ENCODE results near the gene VMAC. TPM values are rescaled to one million over a fixed set of nuclear protein-coding genes. Genes with fewer than 3 reads are reported as not detected.

Gene VMAC
- total and polyA plus RNA-seq, 2 of the 8 experiments (the other 6 are each of a cell fraction or from before 2014, with no cell fraction given) = 1.3 to 2.2 TPM

DNA sequence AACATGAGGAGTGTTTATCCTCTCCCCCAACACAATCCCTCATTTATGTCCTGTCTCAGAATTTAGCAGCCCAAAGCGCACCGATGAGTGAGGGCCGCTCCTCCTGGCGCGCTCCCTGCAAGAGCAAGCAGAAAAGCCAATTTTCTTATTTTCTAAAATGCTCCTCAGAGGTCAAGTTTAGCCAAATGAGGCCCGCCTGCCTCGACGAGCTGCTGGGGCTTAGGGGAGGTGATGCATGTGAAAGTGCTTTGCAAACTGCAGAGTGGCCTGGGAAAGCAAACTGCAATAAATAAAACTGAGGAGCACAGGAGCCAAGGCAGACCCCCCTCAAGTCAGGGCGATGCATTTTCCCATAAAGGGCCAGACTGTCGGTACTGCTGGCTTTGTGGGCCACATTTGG, 38.4 kb downstream of the VMAC start:
- H3K27ac ChIP-seq (ENCODE audit: low read depth, low read length) = no peak overlapping the region
- H2AFZ ChIP-seq (ENCODE audit: low read length) = no peak overlapping the region
- TF ChIP-seq, protein P1, sequence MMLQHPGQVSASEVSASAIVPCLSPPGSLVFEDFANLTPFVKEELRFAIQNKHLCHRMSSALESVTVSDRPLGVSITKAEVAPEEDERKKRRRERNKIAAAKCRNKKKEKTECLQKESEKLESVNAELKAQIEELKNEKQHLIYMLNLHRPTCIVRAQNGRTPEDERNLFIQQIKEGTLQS (IDR thresholded peaks at IDR 0.05; ENCODE audit: insufficient read depth, low read depth, low read length) = no peak
- no peak for TF ChIP-seq SP2 (IDR thresholded peaks at IDR 0.05; ENCODE audit: low read length)
- TF ChIP-seq CBX8 (IDR thresholded peaks at IDR 0.05; ENCODE audit: borderline replicate concordance, low read depth, low read length) = no peak
- TF ChIP-seq NANOG (IDR thresholded peaks at IDR 0.05; ENCODE audit: insufficient read depth, low read depth, low read length, poor library complexity, severe bottlenecking) = no peak
- no peak for TF ChIP-seq TEAD4 (IDR thresholded peaks at IDR 0.05; ENCODE audit: low read depth, low read length)
- TF ChIP-seq, protein P2, sequence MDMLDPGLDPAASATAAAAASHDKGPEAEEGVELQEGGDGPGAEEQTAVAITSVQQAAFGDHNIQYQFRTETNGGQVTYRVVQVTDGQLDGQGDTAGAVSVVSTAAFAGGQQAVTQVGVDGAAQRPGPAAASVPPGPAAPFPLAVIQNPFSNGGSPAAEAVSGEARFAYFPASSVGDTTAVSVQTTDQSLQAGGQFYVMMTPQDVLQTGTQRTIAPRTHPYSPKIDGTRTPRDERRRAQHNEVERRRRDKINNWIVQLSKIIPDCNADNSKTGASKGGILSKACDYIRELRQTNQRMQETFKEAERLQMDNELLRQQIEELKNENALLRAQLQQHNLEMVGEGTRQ (IDR thresholded peaks at IDR 0.05; ENCODE audit: low read length) = no peak
- no peak for TF ChIP-seq SIN3A (conservative IDR thresholded peaks at IDR 0.05 in 1 of 2, IDR thresholded peaks at IDR 0.05 in 1 of 2; ENCODE audit: low read depth in 1 of 2, low read length in 2 of 2)
- no peak for TF ChIP-seq ZNF274 (IDR thresholded peaks at IDR 0.05; ENCODE audit: borderline replicate concordance, extremely low read depth, low read length)
- no peak for TF ChIP-seq TCF12 (IDR thresholded peaks at IDR 0.05; ENCODE audit: low read depth, low read length)

More for the DNA sequence above, 38.4 kb downstream of the VMAC start:
- Histone ChIP-seq H3K9me3 (ENCODE audit: insufficient read depth in 2 of 2, low read depth in 1 of 2, low read length in 1 of 2) (no peaks in the 10 kb centered on the region), H4K20me1 (replicated peaks in 1 of 2; ENCODE audit: control insufficient read depth in 1 of 2, insufficient read depth in 2 of 2, low read length in 2 of 2) (peaks cover 30 to 31% of the 10 kb centered on the region in 2 experiments), H2BK5ac (ENCODE audit: low read depth, low read length) (0 out of 2 replicates have a peak overlapping the region, but pooled peaks have one; percentile 24), H3K4me1 (replicated peaks in 1 of 4; ENCODE audit: control insufficient read depth in 3 of 4, insufficient read depth in 4 of 4, low read length in 3 of 4) (peaks cover 0 to 1% (median 0%) of the 10 kb centered on the region in 4 experiments; a peak in 3 of 7 replicates), H3K4me3 (ENCODE audit: extremely low read depth in 1 of 4, insufficient read depth in 2 of 4, low read depth in 3 of 4, low read length in 4 of 4) (no peak overlapping the region), H3K4me2 (ENCODE audit: insufficient read depth in 1 of 2, low read depth in 2 of 2, low read length in 2 of 2) (no peak overlapping the region), H2BK12ac (ENCODE audit: low read depth, low read length) (no peak overlapping the region), H2BK20ac (ENCODE audit: low read length) (no peak overlapping the region), H3K27me3 (replicated peaks in 1 of 4; ENCODE audit: control insufficient read depth in 3 of 4, extremely low read depth in 1 of 4, insufficient read depth in 3 of 4, low read length in 3 of 4) (no peaks in the 10 kb centered on the region), H3K79me2 (ENCODE audit: control insufficient read depth in 1 of 2, insufficient read depth in 2 of 2, low read length in 2 of 2) (peaks cover 0 to 57% of the 10 kb centered on the region in 2 experiments; a peak in 3 of 4 replicates), H3K4ac (replicated peaks; ENCODE audit: insufficient read length, low read depth, low read length) (no peak overlapping the region), H3K23me2 (ENCODE audit: low read depth, low read length) (no peaks in the 10 kb centered on the region), H3K36me3 (ENCODE audit: control insufficient read depth in 2 of 4, insufficient read depth in 4 of 4, low read length in 3 of 4) (peaks cover 0 to 23% (median 9%) of the 10 kb centered on the region in 4 experiments; a peak in 5 of 8 replicates), H2BK120ac (replicated peaks; ENCODE audit: low read depth, low read length) (no peak overlapping the region), H2AK5ac (ENCODE audit: low read depth, low read length) (no peak overlapping the region), H3K79me1 (ENCODE audit: low read depth, low read length) (peaks cover 21% of the 10 kb centered on the region), H3K56ac (replicated peaks; ENCODE audit: insufficient read length, low read depth, low read length) (no peak overlapping the region), H3K18ac (ENCODE audit: extremely low read depth, low read length) (no peak overlapping the region), H2BK15ac (ENCODE audit: low read length) (no peak overlapping the region), H3K9ac (replicated peaks in 1 of 4; ENCODE audit: extremely low read depth in 1 of 4, low read depth in 3 of 4, low read length in 3 of 4) (no peak overlapping the region), H4K8ac (ENCODE audit: extremely low read depth, insufficient read depth, low read length) (no peak overlapping the region), H3K14ac (ENCODE audit: insufficient read length) (no peak overlapping the region), H4K5ac (ENCODE audit: insufficient read length, low read depth, low read length) (no peak overlapping the region), H4K91ac (replicated peaks; ENCODE audit: insufficient read length, low read length) (no peak overlapping the region), H3K23ac (ENCODE audit: insufficient read length) (no peak overlapping the region)
- FAIRE-seq (no peak), DNase-seq (ENCODE audit: low read depth in 1 of 2, low spot score in 2 of 2) (no peak)
- ChIA-PET POLR2A (ENCODE audit: partially characterized antibody) (interaction anchor here (0.6 to 1.2 kb wide), 3 partner anchors 9 to 15 kb away, joined by 3 to 4 read pairs (median 4); no protein-coding TSS in a partner anchor), CTCF (ENCODE audit: partially characterized antibody) (interaction anchor here (0.6 to 3.0 kb wide), 9 partner anchors 9 to 1323 kb away, joined by 3 to 12 read pairs (median 4); no protein-coding TSS in a partner anchor)
- 96% methylated on average over 10 of the region's 10 CpGs; no CpG with 5 or more reads in 1 of the 2 experiments for WGBS, 2 experiments (ENCODE audit: extremely low coverage in 1 of 2, insufficient coverage in 1 of 2, insufficient read length in 1 of 2, insufficient replicate concordance in 2 of 2, low coverage in 1 of 2, low lambda C conversion rate in 2 of 2, missing lambda C conversion rate in 1 of 2)
